HEK293 (cell line): ENCODE results near the gene KIF1A.

ENCODE experiments used
- CTCF ChIA-PET: fragments of 350-600 bp; formaldehyde crosslinking; extraction: SDS; loops from one replicate; lab custom pipeline; 2021; ENCODE audit warnings: antibody characterized with exemption; lab: Yijun Ruan, JAX
- POLR2A ChIA-PET: fragments of 300-600 bp; formaldehyde crosslinking; extraction: SDS; loops from one replicate; lab custom pipeline; 2020; ENCODE audit warnings: antibody characterized with exemption, inconsistent platforms; lab: Yijun Ruan, JAX
- H3K27ac ChIP-seq: fragments of 200-500 bp; sonication (Bioruptor generic); 2 replicates; pipeline ENCODE4 v1.5.1; 2014; ENCODE audit warnings: low read depth, low read length, control low read depth, inconsistent platforms; ENCODE audit errors: extremely low read depth
- H3K36me3 ChIP-seq, 2 experiments: fragments of 200-500 bp in 1 of 2; sonication (Bioruptor generic) in 1 of 2; 1 replicate in 1 of 2; 2 replicates in 1 of 2; pipeline ENCODE4 v1.5.1; 2014 to 2017; ENCODE audit warnings: inconsistent platforms in 2 of 2, low read length in 2 of 2; ENCODE audit not compliant: control insufficient read depth in 2 of 2, insufficient read depth in 1 of 2
- H3K4me1 ChIP-seq: fragments of 200-500 bp; sonication (Bioruptor generic); 2 replicates; pipeline ENCODE4 v1.5.1; 2014; ENCODE audit warnings: mild to moderate bottlenecking, low read length, inconsistent platforms; ENCODE audit not compliant: control insufficient read depth, insufficient read depth
- H3K4me3 ChIP-seq: 2 replicates; pipeline ENCODE4 v1.5.1; 2011; ENCODE audit warnings: low read depth, mild to moderate bottlenecking, control low read depth, low read length, moderate library complexity
- H3K9me3 ChIP-seq: fragments of 200-500 bp; sonication (Bioruptor generic); 2 replicates; pipeline ENCODE4 v1.5.1; 2014; ENCODE audit warnings: low read depth, low read length, inconsistent platforms; ENCODE audit not compliant: control insufficient read depth, insufficient read depth
- BCL11B ChIP-seq: fragments of 450-650 bp; formaldehyde crosslinking; IDR thresholded peaks from 2 replicates; pipeline ENCODE4 v1.5.1; 2016; ENCODE audit warnings: low read depth, missing biosample characterization, missing genetic modification characterization
- GFI1B ChIP-seq: fragments of 450-650 bp; formaldehyde crosslinking; IDR thresholded peaks from 2 replicates; pipeline ENCODE4 v1.5.1; 2016; ENCODE audit warnings: missing biosample characterization, missing genetic modification characterization
- GLIS1 ChIP-seq: fragments of 450-650 bp; formaldehyde crosslinking; IDR thresholded peaks from 2 replicates; pipeline ENCODE4 v1.5.1; 2016; ENCODE audit warnings: missing biosample characterization, missing genetic modification characterization
- GLIS2 ChIP-seq: fragments of 450-650 bp; formaldehyde crosslinking; IDR thresholded peaks from 2 replicates; pipeline ENCODE4 v1.5.1; 2016; ENCODE audit warnings: missing biosample characterization, missing genetic modification characterization
- HOXA7 ChIP-seq: sonication (generic); formaldehyde crosslinking; IDR thresholded peaks from 2 replicates; pipeline ENCODE4 v1.8.1; 2022; ENCODE audit warnings: missing genetic modification reagents, borderline replicate concordance
- KLF1 ChIP-seq: fragments of 450-650 bp; formaldehyde crosslinking; IDR thresholded peaks from 2 replicates; pipeline ENCODE4 v1.5.1; 2016; ENCODE audit warnings: missing biosample characterization, missing genetic modification characterization
- KLF7 ChIP-seq: fragments of 450-650 bp; formaldehyde crosslinking; IDR thresholded peaks from 2 replicates; pipeline ENCODE4 v1.5.1; 2016; ENCODE audit warnings: missing biosample characterization, missing genetic modification characterization, borderline replicate concordance
- OSR2 ChIP-seq: fragments of 450-650 bp; formaldehyde crosslinking; IDR thresholded peaks from 2 replicates; pipeline ENCODE4 v1.5.1; 2016; ENCODE audit warnings: missing biosample characterization, missing genetic modification characterization
- ZNF121 ChIP-seq: fragments of 450-650 bp; formaldehyde crosslinking; IDR thresholded peaks from 2 replicates; pipeline ENCODE4 v1.5.1; 2016; ENCODE audit warnings: missing biosample characterization, missing genetic modification characterization
- ZNF155 ChIP-seq: fragments of 450-650 bp; formaldehyde crosslinking; IDR thresholded peaks from 2 replicates; pipeline ENCODE4 v1.5.1; 2016; ENCODE audit warnings: missing biosample characterization, missing genetic modification characterization
- ZNF169 ChIP-seq: fragments of 450-650 bp; formaldehyde crosslinking; IDR thresholded peaks from 2 replicates; pipeline ENCODE4 v1.5.1; 2016; ENCODE audit warnings: missing biosample characterization, missing genetic modification characterization
- ZNF174 ChIP-seq: fragments of 450-650 bp; formaldehyde crosslinking; IDR thresholded peaks from 2 replicates; pipeline ENCODE4 v1.5.0; 2017; ENCODE audit warnings: missing biosample characterization, mild to moderate bottlenecking, missing genetic modification characterization
- ZNF214 ChIP-seq: fragments of 450-650 bp; formaldehyde crosslinking; IDR thresholded peaks from 2 replicates; pipeline ENCODE4 v1.5.1; 2017; ENCODE audit warnings: missing biosample characterization, mild to moderate bottlenecking, missing genetic modification characterization, borderline replicate concordance
- ZNF292 ChIP-seq: fragments of 450-650 bp; formaldehyde crosslinking; IDR thresholded peaks from 2 replicates; pipeline ENCODE4 v1.5.1; 2016; ENCODE audit warnings: low read depth, missing biosample characterization, missing genetic modification characterization, borderline replicate concordance
- ZNF335 ChIP-seq: fragments of 450-650 bp; formaldehyde crosslinking; conservative IDR thresholded peaks from 2 replicates; pipeline ENCODE4 v1.5.1; 2016; ENCODE audit warnings: missing biosample characterization, missing genetic modification characterization
- ZNF354C ChIP-seq: fragments of 450-650 bp; formaldehyde crosslinking; IDR thresholded peaks from 2 replicates; pipeline ENCODE4 v1.5.1; 2016; ENCODE audit warnings: missing biosample characterization, missing genetic modification characterization, low read depth, borderline replicate concordance
- ZNF423 ChIP-seq: fragments of 450-650 bp; formaldehyde crosslinking; IDR thresholded peaks from 2 replicates; pipeline ENCODE4 v1.5.1; 2016; ENCODE audit warnings: missing biosample characterization, missing genetic modification characterization
- ZNF501 ChIP-seq: fragments of 450-650 bp; formaldehyde crosslinking; IDR thresholded peaks from 2 replicates; pipeline ENCODE4 v1.5.1; 2016; ENCODE audit warnings: missing biosample characterization, missing genetic modification characterization
- ZNF548 ChIP-seq: fragments of 450-650 bp; formaldehyde crosslinking; IDR thresholded peaks from 2 replicates; pipeline ENCODE4 v1.5.1; 2016; ENCODE audit warnings: missing biosample characterization, missing genetic modification characterization
- ZNF600 ChIP-seq: fragments of 450-650 bp; formaldehyde crosslinking; IDR thresholded peaks from 2 replicates; pipeline ENCODE4 v1.5.1; 2016; ENCODE audit warnings: missing biosample characterization, missing genetic modification characterization
- ZNF701 ChIP-seq: fragments of 450-650 bp; formaldehyde crosslinking; IDR thresholded peaks from 2 replicates; pipeline ENCODE4 v1.5.1; 2016; ENCODE audit warnings: missing biosample characterization, missing genetic modification characterization
- ZNF747 ChIP-seq: fragments of 450-650 bp; formaldehyde crosslinking; IDR thresholded peaks from 2 replicates; pipeline ENCODE4 v1.5.1; 2016; ENCODE audit warnings: missing biosample characterization, missing genetic modification characterization
- ZNF777 ChIP-seq: fragments of 450-650 bp; formaldehyde crosslinking; IDR thresholded peaks from 2 replicates; pipeline ENCODE4 v1.5.1; 2017; ENCODE audit warnings: missing biosample characterization, missing genetic modification characterization, borderline replicate concordance
- ZNF791 ChIP-seq: fragments of 450-650 bp; formaldehyde crosslinking; IDR thresholded peaks from 2 replicates; pipeline ENCODE4 v1.5.1; 2016; ENCODE audit warnings: missing biosample characterization, missing genetic modification characterization
- ZSCAN30 ChIP-seq: fragments of 450-650 bp; IDR thresholded peaks from 2 replicates; pipeline ENCODE4 v1.5.1; 2018; ENCODE audit warnings: missing biosample characterization, mild to moderate bottlenecking, missing genetic modification characterization, moderate library complexity
- TF ChIP-seq, protein P1 (sequence below): fragments of 450-650 bp; formaldehyde crosslinking; conservative IDR thresholded peaks from 2 replicates; pipeline ENCODE4 v1.5.1; 2016; ENCODE audit warnings: low read depth, missing biosample characterization, missing genetic modification characterization
- TF ChIP-seq, protein P2 (sequence below): fragments of 450-650 bp; formaldehyde crosslinking; IDR thresholded peaks from 2 replicates; pipeline ENCODE4 v1.5.1; 2017; ENCODE audit warnings: missing biosample characterization, missing genetic modification characterization
- TF ChIP-seq, protein P3 (sequence below): fragments of 450-650 bp; formaldehyde crosslinking; IDR thresholded peaks from 2 replicates; pipeline ENCODE4 v1.5.1; 2016; ENCODE audit warnings: missing biosample characterization, missing genetic modification characterization, low read depth

Gene KIF1A

DNA sequence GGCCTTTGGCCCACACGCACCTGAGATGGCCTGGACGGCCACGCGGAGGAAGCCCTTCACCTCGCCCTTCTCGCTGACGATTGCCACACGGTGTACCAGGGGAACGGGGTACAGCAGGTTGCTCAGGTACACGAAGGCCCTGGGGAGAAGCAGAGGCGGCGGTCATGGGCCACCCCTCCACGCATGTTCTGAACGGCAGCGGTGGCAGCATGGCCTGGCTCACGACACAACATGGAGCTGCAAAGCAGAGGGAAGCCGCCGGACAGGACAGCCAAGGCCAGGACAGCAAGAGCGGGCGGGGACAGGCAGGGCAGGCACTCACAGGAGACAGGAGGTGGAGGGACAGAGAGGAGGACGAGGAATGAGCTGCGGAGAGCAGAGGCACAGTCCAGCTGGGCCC, 69.6 kb downstream of the KIF1A start (continued):
- TF ChIP-seq, protein P1, sequence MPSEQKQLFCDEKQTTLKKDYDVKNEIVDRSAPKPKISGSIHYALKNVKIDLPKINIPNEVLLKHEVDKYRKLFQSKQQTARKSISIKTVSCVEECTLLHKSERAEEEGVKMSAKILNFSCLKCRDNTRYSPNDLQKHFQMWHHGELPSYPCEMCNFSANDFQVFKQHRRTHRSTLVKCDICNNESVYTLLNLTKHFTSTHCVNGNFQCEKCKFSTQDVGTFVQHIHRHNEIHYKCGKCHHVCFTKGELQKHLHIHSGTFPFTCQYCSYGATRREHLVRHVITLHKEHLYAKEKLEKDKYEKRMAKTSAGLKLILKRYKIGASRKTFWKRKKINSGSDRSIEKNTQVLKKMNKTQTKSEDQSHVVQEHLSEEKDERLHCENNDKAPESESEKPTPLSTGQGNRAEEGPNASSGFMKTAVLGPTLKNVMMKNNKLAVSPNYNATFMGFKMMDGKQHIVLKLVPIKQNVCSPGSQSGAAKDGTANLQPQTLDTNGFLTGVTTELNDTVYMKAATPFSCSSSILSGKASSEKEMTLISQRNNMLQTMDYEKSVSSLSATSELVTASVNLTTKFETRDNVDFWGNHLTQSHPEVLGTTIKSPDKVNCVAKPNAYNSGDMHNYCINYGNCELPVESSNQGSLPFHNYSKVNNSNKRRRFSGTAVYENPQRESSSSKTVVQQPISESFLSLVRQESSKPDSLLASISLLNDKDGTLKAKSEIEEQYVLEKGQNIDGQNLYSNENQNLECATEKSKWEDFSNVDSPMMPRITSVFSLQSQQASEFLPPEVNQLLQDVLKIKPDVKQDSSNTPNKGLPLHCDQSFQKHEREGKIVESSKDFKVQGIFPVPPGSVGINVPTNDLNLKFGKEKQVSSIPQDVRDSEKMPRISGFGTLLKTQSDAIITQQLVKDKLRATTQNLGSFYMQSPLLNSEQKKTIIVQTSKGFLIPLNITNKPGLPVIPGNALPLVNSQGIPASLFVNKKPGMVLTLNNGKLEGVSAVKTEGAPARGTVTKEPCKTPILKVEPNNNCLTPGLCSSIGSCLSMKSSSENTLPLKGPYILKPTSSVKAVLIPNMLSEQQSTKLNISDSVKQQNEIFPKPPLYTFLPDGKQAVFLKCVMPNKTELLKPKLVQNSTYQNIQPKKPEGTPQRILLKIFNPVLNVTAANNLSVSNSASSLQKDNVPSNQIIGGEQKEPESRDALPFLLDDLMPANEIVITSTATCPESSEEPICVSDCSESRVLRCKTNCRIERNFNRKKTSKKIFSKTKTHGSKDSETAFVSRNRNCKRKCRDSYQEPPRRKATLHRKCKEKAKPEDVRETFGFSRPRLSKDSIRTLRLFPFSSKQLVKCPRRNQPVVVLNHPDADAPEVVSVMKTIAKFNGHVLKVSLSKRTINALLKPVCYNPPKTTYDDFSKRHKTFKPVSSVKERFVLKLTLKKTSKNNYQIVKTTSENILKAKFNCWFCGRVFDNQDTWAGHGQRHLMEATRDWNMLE, result no peak
- TF ChIP-seq ZNF121 (tag by site-specific recombination) (no peak), ZNF169 (tag by site-specific recombination) (no peak), ZNF777 (tag by site-specific recombination) (no peak), ZNF600 (tag by site-specific recombination) (no peak), ZNF747 (tag by site-specific recombination) (no peak), ZNF548 (tag by site-specific recombination) (no peak), KLF7 (tag by site-specific recombination) (no peak), GLIS2 (tag by site-specific recombination) (no peak), BCL11B (no peak), OSR2 (tag by site-specific recombination) (no peak)

DNA sequence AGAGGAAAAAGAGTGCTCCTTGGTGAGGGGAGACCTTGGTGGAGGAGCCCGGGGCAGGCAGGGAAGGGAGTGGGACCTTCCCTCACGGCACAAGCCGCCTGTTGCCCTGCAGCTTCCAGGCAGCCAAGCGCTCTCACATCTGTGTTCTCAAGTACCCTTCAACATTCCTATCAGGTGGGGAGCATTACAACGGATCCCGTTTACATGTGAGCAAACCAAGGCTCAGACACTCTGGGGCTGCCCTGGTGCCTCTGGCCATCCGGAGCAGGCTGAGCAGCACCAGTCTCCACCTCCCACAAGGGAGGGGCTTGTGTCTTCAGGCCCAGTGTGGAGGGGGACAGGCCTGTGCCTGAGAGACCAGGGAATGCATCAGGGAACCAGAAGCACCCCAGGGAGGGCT, 70.5 kb downstream of the KIF1A start:
- TF ChIP-seq ZNF155 (tag by site-specific recombination) (no peak), HOXA7 (CRISPR knock-in tag) (no peak)
- TF ChIP-seq, all 188 proteins: peak for 0
- ChIA-PET POLR2A (no interaction called here), CTCF (interaction anchor here (0.6 to 2.6 kb wide), 2 partner anchors 74 to 91 kb away, joined by 3 to 14 read pairs; no protein-coding TSS in a partner anchor)
- Histone ChIP-seq H3K36me3 (peaks cover 0 to 48% of the 10 kb centered on the region in 2 experiments; a peak in 2 of 3 replicates), H3K4me3 (no peak overlapping the region), H3K4me1 (no peaks in the 10 kb centered on the region), H3K27ac (no peak overlapping the region), H3K9me3 (no peaks in the 10 kb centered on the region)

DNA sequence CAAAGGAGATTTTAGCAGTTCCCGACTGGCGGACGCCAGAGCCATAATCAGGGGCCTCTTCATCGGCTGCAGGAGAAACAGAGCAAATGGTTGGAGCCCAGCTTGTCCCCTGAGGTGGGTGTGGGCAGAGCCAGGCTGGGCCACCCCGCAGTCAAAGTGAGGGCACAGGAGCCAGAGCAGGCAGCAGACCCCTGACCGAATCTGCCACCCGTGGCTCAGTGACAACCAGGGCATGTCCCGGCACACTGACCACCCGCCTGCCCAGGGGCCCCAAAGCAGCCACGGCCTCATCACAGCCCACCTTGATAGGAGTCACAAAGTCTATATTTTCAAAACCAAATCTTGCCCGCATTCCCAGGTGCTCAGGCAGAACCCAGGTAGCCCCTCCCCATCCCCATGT, 72.8 kb downstream of the KIF1A start:
- H3K27ac ChIP-seq, result no peak overlapping the region
- H3K9me3 ChIP-seq, result no peaks in the 10 kb centered on the region
- peaks cover 0 to 57% of the 10 kb centered on the region in 2 experiments; a peak in 2 of 3 replicates for H3K36me3 ChIP-seq
- H3K4me1 ChIP-seq, result no peaks in the 10 kb centered on the region
- no peak overlapping the region for H3K4me3 ChIP-seq
- CTCF ChIA-PET, result no interaction called here
- POLR2A ChIA-PET, result no interaction called here
- TF ChIP-seq KLF1 (no peak), ZNF354C (no peak), ZNF174 (tag by site-specific recombination) (no peak), ZNF335 (tag by site-specific recombination) (no peak), ZNF791 (no peak), ZNF423 (tag by site-specific recombination) (no peak), ZNF292 (tag by site-specific recombination) (no peak), ZSCAN30 (no peak), GLIS1 (tag by site-specific recombination) (no peak), ZNF501 (tag by site-specific recombination) (no peak), ZNF214 (tag by site-specific recombination) (no peak), ZNF701 (no peak), GFI1B (no peak)
- TF ChIP-seq, protein P2, sequence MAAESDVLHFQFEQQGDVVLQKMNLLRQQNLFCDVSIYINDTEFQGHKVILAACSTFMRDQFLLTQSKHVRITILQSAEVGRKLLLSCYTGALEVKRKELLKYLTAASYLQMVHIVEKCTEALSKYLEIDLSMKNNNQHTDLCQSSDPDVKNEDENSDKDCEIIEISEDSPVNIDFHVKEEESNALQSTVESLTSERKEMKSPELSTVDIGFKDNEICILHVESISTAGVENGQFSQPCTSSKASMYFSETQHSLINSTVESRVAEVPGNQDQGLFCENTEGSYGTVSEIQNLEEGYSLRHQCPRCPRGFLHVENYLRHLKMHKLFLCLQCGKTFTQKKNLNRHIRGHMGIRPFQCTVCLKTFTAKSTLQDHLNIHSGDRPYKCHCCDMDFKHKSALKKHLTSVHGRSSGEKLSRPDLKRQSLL (tag by site-specific recombination), result no peak
- TF ChIP-seq, protein P3, sequence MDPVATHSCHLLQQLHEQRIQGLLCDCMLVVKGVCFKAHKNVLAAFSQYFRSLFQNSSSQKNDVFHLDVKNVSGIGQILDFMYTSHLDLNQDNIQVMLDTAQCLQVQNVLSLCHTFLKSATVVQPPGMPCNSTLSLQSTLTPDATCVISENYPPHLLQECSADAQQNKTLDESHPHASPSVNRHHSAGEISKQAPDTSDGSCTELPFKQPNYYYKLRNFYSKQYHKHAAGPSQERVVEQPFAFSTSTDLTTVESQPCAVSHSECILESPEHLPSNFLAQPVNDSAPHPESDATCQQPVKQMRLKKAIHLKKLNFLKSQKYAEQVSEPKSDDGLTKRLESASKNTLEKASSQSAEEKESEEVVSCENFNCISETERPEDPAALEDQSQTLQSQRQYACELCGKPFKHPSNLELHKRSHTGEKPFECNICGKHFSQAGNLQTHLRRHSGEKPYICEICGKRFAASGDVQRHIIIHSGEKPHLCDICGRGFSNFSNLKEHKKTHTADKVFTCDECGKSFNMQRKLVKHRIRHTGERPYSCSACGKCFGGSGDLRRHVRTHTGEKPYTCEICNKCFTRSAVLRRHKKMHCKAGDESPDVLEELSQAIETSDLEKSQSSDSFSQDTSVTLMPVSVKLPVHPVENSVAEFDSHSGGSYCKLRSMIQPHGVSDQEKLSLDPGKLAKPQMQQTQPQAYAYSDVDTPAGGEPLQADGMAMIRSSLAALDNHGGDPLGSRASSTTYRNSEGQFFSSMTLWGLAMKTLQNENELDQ (tag by site-specific recombination), result no peak
